Thymus (tissue), 11 donors: ENCODE results near the gene MCUR1. TPM values are rescaled to one million over a fixed set of nuclear protein-coding genes. Genes with fewer than 3 reads are reported as not detected.
"Not testable (repeated sequence)": the region's sequence is repeated elsewhere in the genome, so short reads cannot be mapped to it uniquely, and the experiment has no call there.

ENCODE experiments used
- DNase-seq, 9 donors: peaks; one replicate each; pipeline ENCODE4 v3.0.0-alpha.2; 2013; ENCODE audit warnings: low spot score in 9 of 9, low read depth in 6 of 9, missing footprints in 1 of 9
- H3K27ac ChIP-seq, 2 donors: one replicate each; pipeline ENCODE4 v1.5.1; 2013; ENCODE audit warnings: control low read depth in 1 of 2, low read depth in 1 of 2, low read length in 1 of 2, mild to moderate bottlenecking in 1 of 2, moderate library complexity in 1 of 2
- H3K27me3 ChIP-seq, 2 donors: one replicate each; pipeline ENCODE4 v1.5.1; 2013; ENCODE audit warnings: low read length in 1 of 2; ENCODE audit not compliant: control insufficient read depth in 2 of 2, insufficient read depth in 1 of 2
- H3K36me3 ChIP-seq, 2 donors: one replicate each; pipeline ENCODE4 v1.5.1; 2013; ENCODE audit warnings: low read length in 1 of 2, mild to moderate bottlenecking in 1 of 2, moderate library complexity in 1 of 2; ENCODE audit not compliant: control insufficient read depth in 2 of 2, insufficient read depth in 2 of 2
- H3K4me1 ChIP-seq, 2 donors: one replicate each; pipeline ENCODE4 v1.5.1; 2013; ENCODE audit warnings: low read length in 2 of 2; ENCODE audit not compliant: control insufficient read depth in 2 of 2, insufficient read depth in 2 of 2
- H3K4me3 ChIP-seq, 2 donors: one replicate each; pipeline ENCODE4 v1.5.1; 2013; ENCODE audit warnings: low read length in 2 of 2, control low read depth in 1 of 2, mild to moderate bottlenecking in 1 of 2
- H3K9me3 ChIP-seq, 2 donors: one replicate each; pipeline ENCODE4 v1.5.1; 2013; ENCODE audit warnings: low read length in 1 of 2, mild to moderate bottlenecking in 1 of 2; ENCODE audit not compliant: control insufficient read depth in 2 of 2, insufficient read depth in 1 of 2
- WGBS: extraction: QIAGEN DNeasy Blood & Tissue Kit; methylation state at CpG from one replicate; pipeline ENCODE4 v1.1.7; 2013; 5-methylcytosine and 5-hydroxymethylcytosine counted together
- polyA plus RNA-seq: library from polyadenylated mRNA; stranded (reverse); fragments of 200-250 nt; gene quantifications from one replicate; pipeline ENCODE4 v1.2.3, GENCODE V29; 2013
- total RNA-seq: library from RNA; stranded (reverse); fragments of 120-200 nt; gene quantifications from one replicate; pipeline ENCODE4 v1.2.4, GENCODE V29; 2013
- donor health status: healthy.

Gene MCUR1
- total and polyA plus RNA-seq, 2 donors: 15.0 to 17.2 TPM

GRCh38 chr6:13776602-13777001 is 37.8 kb downstream of the MCUR1 start:
- Histone ChIP-seq H3K4me3 (no peak overlapping the region), H3K27ac (no peak overlapping the region), H3K4me1 (no peaks in the 10 kb centered on the region), H3K9me3 (no peaks in the 10 kb centered on the region), H3K27me3 (no peaks in the 10 kb centered on the region), H3K36me3 (no peaks in the 10 kb centered on the region)
- 92% methylated on average over 9 of the region's 9 CpGs for WGBS
- DNase-seq: no peak

GRCh38 chr6:13775466-13775865 is 38.9 kb downstream of the MCUR1 start:
- not testable (repeated sequence) for H3K27ac ChIP-seq, DNase-seq, H3K9me3 ChIP-seq, H3K4me1 ChIP-seq, H3K4me3 ChIP-seq, H3K36me3 ChIP-seq, H3K27me3 ChIP-seq
- WGBS: 97% methylated on average over 9 of the region's 9 CpGs

GRCh38 chr6:13772358-13773030 is 41.9 kb downstream of the MCUR1 start:
- not testable (repeated sequence) for H3K4me1 ChIP-seq, H3K27me3 ChIP-seq, H3K9me3 ChIP-seq, H3K36me3 ChIP-seq, H3K27ac ChIP-seq, DNase-seq, H3K4me3 ChIP-seq
- 99% methylated on average over 35 of the region's 35 CpGs for WGBS

- DNase-seq: no peak
- no peak overlapping the region for H3K4me3 ChIP-seq
- peaks cover 6 to 20% of the 10 kb centered on the region in 2 donors for H3K4me1 ChIP-seq
- H3K9me3 ChIP-seq: no peaks in the 10 kb centered on the region
- H3K27me3 ChIP-seq: peaks cover 0 to 3% of the 10 kb centered on the region in 2 donors
- no peaks in the 10 kb centered on the region for H3K36me3 ChIP-seq
- no peak overlapping the region for H3K27ac ChIP-seq
- WGBS: 94% methylated on average over 27 of the region's 27 CpGs
Measured at GRCh38 chr6:13769655-13770053, 44.7 kb downstream of the MCUR1 start.

- Histone ChIP-seq H3K4me1 (peaks cover 6 to 20% of the 10 kb centered on the region in 2 donors), H3K27ac (no peak overlapping the region), H3K9me3 (no peaks in the 10 kb centered on the region), H3K27me3 (peaks cover 0 to 3% of the 10 kb centered on the region in 2 donors), H3K4me3 (no peak overlapping the region), H3K36me3 (no peaks in the 10 kb centered on the region)
- WGBS: 97% methylated on average over 47 of the region's 47 CpGs
- DNase-seq: no peak
Measured at GRCh38 chr6:13769034-13769654, 45.2 kb downstream of the MCUR1 start.

- Histone ChIP-seq H3K27me3 (peaks cover 0 to 3% of the 10 kb centered on the region in 2 donors), H3K4me3 (no peak overlapping the region), H3K27ac (no peak overlapping the region), H3K36me3 (no peaks in the 10 kb centered on the region), H3K4me1 (peaks cover 12 to 29% of the 10 kb centered on the region in 2 donors), H3K9me3 (no peaks in the 10 kb centered on the region)
- WGBS: 22% methylated on average over 19 of the region's 19 CpGs
- peak in 3 of 9 donors; percentile 22 to 69 (median 52) for DNase-seq
Measured at GRCh38 chr6:13767121-13767808, 47.1 kb downstream of the MCUR1 start.

GRCh38 chr6:13766201-13766634 is 48.1 kb downstream of the MCUR1 start:
- no peak overlapping the region for H3K27ac ChIP-seq
- no peak overlapping the region for H3K4me3 ChIP-seq
- peak in 1 of 9 donors; percentile 19 for DNase-seq
- H3K36me3 ChIP-seq: no peaks in the 10 kb centered on the region
- peaks cover 12 to 32% of the 10 kb centered on the region in 2 donors for H3K4me1 ChIP-seq
- H3K27me3 ChIP-seq: peaks cover 0 to 3% of the 10 kb centered on the region in 2 donors
- 58% methylated on average over 5 of the region's 5 CpGs for WGBS
- H3K9me3 ChIP-seq: no peaks in the 10 kb centered on the region

- H3K27ac ChIP-seq: no peak overlapping the region
- H3K36me3 ChIP-seq: no peaks in the 10 kb centered on the region
- H3K4me3 ChIP-seq: no peak overlapping the region
- no peaks in the 10 kb centered on the region for H3K9me3 ChIP-seq
- 86% methylated on average over 8 of the region's 8 CpGs for WGBS
- DNase-seq: no peak
- H3K4me1 ChIP-seq: peaks cover 12 to 32% of the 10 kb centered on the region in 2 donors
- peaks cover 0 to 3% of the 10 kb centered on the region in 2 donors for H3K27me3 ChIP-seq
Measured at GRCh38 chr6:13765570-13765969, 48.8 kb downstream of the MCUR1 start.

GRCh38 chr6:13764996-13765395 is 49.4 kb downstream of the MCUR1 start:
- 95% methylated on average over 9 of the region's 9 CpGs for WGBS
- H3K27me3 ChIP-seq: peaks cover 0 to 3% of the 10 kb centered on the region in 2 donors
- no peak overlapping the region for H3K4me3 ChIP-seq

More at GRCh38 chr6:13764996-13765395, 49.4 kb downstream of the MCUR1 start:
- no peaks in the 10 kb centered on the region for H3K9me3 ChIP-seq
- H3K36me3 ChIP-seq: no peaks in the 10 kb centered on the region
- peaks cover 12 to 34% of the 10 kb centered on the region in 2 donors for H3K4me1 ChIP-seq
- DNase-seq: no peak
- H3K27ac ChIP-seq: no peak overlapping the region
